Measurements from ENCODE around the gene NRF1. TPM values are rescaled to one million over a fixed set of nuclear protein-coding genes. Genes with fewer than 3 reads are reported as not detected.

The NRF1 gene
- polyA plus RNA-seq, 5 donors = 21.3 to 27.2 (median 22.4) TPM

DNA sequence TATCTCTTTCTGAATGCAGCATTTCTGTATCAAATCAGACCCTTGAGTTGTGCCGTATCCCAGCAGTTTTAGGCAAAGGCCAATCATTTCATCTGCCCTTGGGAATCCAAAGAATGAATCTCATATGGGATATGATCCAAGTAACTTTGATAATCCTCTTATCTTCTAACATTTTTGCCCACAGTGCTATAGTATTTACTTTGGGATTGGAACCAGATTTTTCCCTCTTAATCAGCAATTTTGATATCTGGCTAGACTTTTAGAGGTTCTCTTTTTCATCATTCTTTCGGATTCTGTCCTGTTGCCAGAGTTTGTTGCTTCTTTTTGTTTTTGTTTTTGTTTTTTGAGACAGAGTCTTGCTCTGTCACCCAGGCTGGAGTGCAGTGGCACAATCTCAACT, 118.0 kb downstream of the NRF1 start:
- no peak for DNase-seq

DNA sequence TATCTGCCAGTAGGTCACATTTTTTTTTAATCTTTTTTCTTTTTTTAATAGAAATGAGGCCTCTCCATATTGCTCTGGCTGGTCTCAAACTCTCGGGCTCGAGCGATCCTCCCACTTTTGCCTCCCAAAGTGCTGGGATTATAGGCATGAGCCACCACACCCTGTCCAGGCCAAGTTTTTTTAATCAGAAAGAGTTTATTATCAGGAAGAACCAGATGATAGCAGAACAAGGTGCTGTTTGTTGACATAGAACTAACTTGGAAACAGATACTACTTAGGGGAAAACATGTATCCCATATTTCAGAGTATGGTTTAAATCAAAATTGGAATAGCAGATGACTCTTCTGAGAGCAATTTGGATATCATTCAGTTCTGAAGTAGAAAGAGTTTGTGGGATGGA, 118.6 kb downstream of the NRF1 start:
- no peak for DNase-seq

DNA sequence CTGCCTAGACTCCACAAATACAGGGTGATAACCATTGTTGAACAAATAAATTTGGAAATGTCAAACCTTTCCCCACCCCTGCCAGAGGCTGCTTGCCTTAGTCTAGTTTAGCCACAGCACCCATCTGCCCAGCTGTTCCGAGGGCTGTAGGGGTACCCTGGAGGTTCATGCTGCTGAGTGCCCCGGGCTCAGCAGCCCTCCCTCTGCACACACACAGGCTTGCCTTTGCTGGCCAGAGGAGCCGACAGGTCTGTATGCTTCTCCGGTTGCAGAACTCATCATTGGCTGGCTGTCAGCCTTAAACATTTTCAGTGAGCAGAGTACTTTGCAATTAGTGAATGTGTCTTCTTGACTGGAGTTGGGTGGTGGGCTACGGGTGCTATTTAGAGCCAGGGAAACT, 122.9 kb downstream of the NRF1 start:
- DNase-seq = no peak

DNA sequence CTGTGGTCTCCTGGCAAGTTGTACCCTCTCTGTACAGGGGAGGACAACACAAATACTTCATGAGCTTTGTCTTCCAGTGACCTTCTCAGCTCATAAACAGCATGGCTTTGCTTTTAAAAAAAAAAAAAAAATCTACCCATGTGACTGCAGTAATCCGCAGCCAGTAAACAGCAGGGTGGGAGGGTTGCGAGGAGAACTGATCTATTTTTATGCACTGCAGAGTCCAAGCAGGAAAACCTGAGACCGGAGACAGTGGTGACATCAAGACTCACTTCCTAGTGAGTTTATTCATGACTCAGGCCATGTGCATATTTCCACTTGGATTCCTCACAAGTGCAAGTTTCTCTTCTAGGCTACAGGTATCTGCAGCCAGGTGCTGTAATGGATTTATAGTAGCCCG, 127.9 kb downstream of the NRF1 start:
- DNase-seq = peak in 1 of 2 donors; percentile 3

GRCh38 chr7:129740574-129741410, 129.3 kb downstream of the NRF1 start:
- DNase-seq = no peak

- DNase-seq = no peak
Observed at GRCh38 chr7:129741743-129742213, 130.3 kb downstream of the NRF1 start.

DNA sequence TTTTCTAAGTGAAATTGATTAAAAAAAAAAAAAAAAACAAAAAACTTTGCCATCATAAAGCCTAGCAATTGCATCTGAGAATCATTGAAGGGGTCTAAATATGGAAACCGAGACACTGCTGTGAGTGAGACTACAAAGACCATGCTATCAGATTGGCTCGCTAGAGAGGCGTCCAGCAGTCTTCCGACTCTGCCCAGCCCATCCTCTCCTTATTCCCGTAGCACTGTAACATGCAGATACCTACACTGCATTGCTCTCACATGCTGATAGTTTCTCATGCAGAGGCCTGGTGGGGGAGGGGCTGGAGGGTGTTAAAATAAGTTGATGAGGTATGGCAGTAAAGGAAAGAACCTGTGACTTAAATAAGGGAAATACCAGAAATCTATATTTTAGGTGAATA, 130.7 kb downstream of the NRF1 start:
- no peak for DNase-seq

- no peak for DNase-seq
Observed at GRCh38 chr7:129746857-129747529, 135.5 kb downstream of the NRF1 start.

- no peak for DNase-seq
Observed at GRCh38 chr7:129748356-129749109, 137.0 kb downstream of the NRF1 start.

- no peak for DNase-seq
Observed at GRCh38 chr7:129750091-129750490, 138.6 kb downstream of the NRF1 start.

- no peak for DNase-seq
Observed at GRCh38 chr7:129750501-129750900, 139.0 kb downstream of the NRF1 start.

GRCh38 chr7:129751916-129752315, 140.4 kb downstream of the NRF1 start:
- DNase-seq = no peak

GRCh38 chr7:129752760-129753159, 141.2 kb downstream of the NRF1 start:
- no peak for DNase-seq

DNA sequence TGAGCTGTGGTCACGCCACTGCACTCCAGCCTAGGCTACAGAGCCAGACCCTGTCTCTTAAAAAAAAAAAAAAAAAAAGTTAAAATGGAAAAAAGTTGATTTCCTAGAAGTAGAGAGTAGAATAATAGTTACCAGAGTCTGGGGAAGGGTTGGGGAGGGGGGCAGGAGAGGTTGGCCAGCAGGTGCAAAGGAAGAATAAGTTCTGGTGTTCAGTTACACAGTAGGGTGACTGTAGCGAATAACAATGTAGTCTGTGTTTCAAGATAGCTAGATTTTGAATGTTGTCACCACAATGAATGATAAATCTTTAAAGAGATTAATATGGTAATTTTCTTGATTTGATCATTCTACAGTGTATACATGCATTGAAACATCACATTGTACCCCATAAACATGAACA, 142.9 kb downstream of the NRF1 start:
- no peak for DNase-seq

- no peak for DNase-seq
Observed at GRCh38 chr7:129757991-129758390, 146.5 kb downstream of the NRF1 start.

GRCh38 chr7:129762387-129762969, 151.0 kb downstream of the NRF1 start:
- no peak for DNase-seq

- DNase-seq = no peak
Observed at GRCh38 chr7:129764247-129765084, 152.9 kb downstream of the NRF1 start.

GRCh38 chr7:129765352-129765751, 153.8 kb downstream of the NRF1 start:
- no peak for DNase-seq

GRCh38 chr7:129767120-129768015, 155.8 kb downstream of the NRF1 start:
- no peak for DNase-seq

Data from right lung (tissue), 5 donors.